CD4-positive, CD25-positive, alpha-beta regulatory T cell (primary cell): Measurements from ENCODE around the gene CSPG4. TPM values are rescaled to one million over a fixed set of nuclear protein-coding genes. Genes with fewer than 3 reads are reported as not detected.
"Not testable (repeated sequence)": the region's sequence is repeated elsewhere in the genome, so short reads cannot be mapped to it uniquely, and the experiment has no call there.

Experiments
- ATAC-seq, 2 donors: fragments of 150-1000 bp; cut with Tn5 transposase; one replicate each; pipeline ENCODE4 v1.10.0; 2021; ENCODE audit warnings: low read depth in 2 of 2, moderate number of reproducible peaks in 2 of 2, moderate library complexity in 1 of 2
- DNase-seq, 3 donors: peaks; one replicate each; pipeline versions ENCODE4 v3.0.0 to v3.0.0-alpha.2; 2012 to 2022; ENCODE audit warnings: mixed read lengths in 1 of 3
- H3K27ac ChIP-seq: one replicate; pipeline ENCODE4 v1.7.0; 2013; ENCODE audit warnings: mild to moderate bottlenecking, low read length; ENCODE audit not compliant: insufficient read depth, poor library complexity, severe bottlenecking
- H3K27me3 ChIP-seq: one replicate; pipeline ENCODE4 v1.7.0; 2013; ENCODE audit warnings: low read length; ENCODE audit not compliant: control insufficient read depth, insufficient read depth
- H3K36me3 ChIP-seq: one replicate; pipeline ENCODE4 v1.7.0; 2013; ENCODE audit warnings: mild to moderate bottlenecking, low read length, moderate library complexity; ENCODE audit not compliant: control insufficient read depth, insufficient read depth
- H3K4me1 ChIP-seq: 2 replicates; pipeline ENCODE4 v1.7.0; 2013; ENCODE audit warnings: mild to moderate bottlenecking, low read length; ENCODE audit not compliant: insufficient read depth, control insufficient read depth, poor library complexity, severe bottlenecking
- H3K4me3 ChIP-seq: one replicate; pipeline ENCODE4 v1.7.0; 2013; ENCODE audit warnings: low read depth, mild to moderate bottlenecking, low read length, moderate library complexity
- H3K9me3 ChIP-seq, 2 experiments: 1 replicate in 1 of 2; 2 replicates in 1 of 2; pipeline ENCODE4 v1.7.0; 2013; ENCODE audit warnings: low read length in 2 of 2, mild to moderate bottlenecking in 1 of 2, moderate library complexity in 1 of 2; ENCODE audit not compliant: control insufficient read depth in 2 of 2
- H3K27ac Mint-ChIP-seq, 3 donors: one replicate each; pipeline ENCODE4 v1.8.0; 2020 to 2022; ENCODE audit warnings: mild to moderate bottlenecking in 3 of 3, mixed read lengths in 3 of 3, moderate library complexity in 2 of 3
- H3K27me3 Mint-ChIP-seq: one replicate; pipeline ENCODE4 v1.8.0; 2022; ENCODE audit warnings: mild to moderate bottlenecking, mixed read lengths
- H3K36me3 Mint-ChIP-seq: one replicate; pipeline ENCODE4 v1.8.0; 2020; ENCODE audit warnings: mixed read lengths
- H3K4me1 Mint-ChIP-seq, 4 donors: one replicate each; pipeline ENCODE4 v1.8.0; 2020 to 2022; ENCODE audit warnings: mixed read lengths in 4 of 4, mild to moderate bottlenecking in 1 of 4
- H3K4me3 Mint-ChIP-seq, 4 donors: one replicate each; pipeline ENCODE4 v1.8.0; 2020 to 2022; ENCODE audit warnings: mild to moderate bottlenecking in 4 of 4, mixed read lengths in 4 of 4, moderate library complexity in 3 of 4
- H3K9me3 Mint-ChIP-seq, 7 donors: one replicate each; pipeline ENCODE4 v1.8.0; 2020 to 2022; ENCODE audit warnings: mixed read lengths in 7 of 7, mild to moderate bottlenecking in 3 of 7, moderate library complexity in 2 of 7
- polyA plus RNA-seq, 4 donors: library from polyadenylated mRNA; unstranded; fragments of 300-500 nt; fragmentation: Illumina TruSeq; gene quantifications; one replicate each; pipeline ENCODE4 v1.2.3, GENCODE V29; 2021
- total RNA-seq: library from RNA; stranded (reverse); gene quantifications from one replicate; pipeline ENCODE4 v1.2.3, GENCODE V29; 2022

CSPG4 gene
- total and polyA plus RNA-seq, 5 donors from 2014 or later, result not detected

DNA sequence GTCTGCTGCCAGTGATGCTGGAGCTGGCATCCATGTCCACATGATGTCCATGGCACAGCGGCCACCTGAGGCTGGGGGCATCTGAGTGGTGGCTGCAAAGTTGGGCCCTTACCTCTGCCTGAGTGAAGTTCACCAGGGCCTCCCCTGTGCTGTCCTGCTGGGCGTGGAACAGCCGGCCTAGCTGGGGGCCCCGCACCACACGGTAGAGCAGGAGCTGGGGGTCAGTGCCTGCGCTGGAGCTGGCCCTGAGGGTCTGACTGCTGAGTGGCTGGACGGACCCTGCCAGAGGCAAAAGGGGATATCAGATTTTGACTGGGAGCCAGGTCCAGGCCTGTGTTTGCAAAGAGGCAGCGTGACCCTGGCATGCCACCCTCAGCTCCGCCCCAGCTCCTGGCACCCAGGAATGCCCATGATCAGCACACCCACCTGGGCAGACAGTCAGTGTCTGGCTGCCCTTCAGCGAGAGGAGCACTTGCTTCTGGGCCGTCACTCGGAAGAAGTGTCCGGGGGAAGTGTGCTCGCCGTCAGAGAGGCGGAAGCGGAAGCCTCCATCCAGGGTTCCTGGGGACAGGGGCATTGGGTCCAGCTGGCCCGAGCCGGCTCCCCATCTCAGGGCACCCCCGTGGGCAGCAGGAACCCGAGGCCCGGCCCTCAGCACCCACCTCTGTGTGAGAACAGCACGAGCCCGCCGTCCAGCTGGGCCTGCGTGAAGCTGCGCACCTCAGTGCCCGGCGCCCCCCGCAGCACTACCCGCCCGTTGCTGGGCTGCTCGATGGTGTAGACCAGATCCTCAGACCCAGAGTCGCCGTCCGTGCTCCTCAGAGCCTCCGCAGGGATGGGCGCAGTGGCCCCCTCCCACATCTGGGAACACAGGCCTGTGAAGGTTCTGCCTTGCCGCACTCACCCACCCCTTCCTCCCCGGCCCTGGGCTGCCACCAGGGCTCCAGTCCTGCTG is 30.2 kb downstream of the CSPG4 start:
- ATAC-seq (no peak), DNase-seq (no peak)
- Mint-ChIP-seq H3K4me3 (no peak overlapping the region), H3K27me3 (peaks cover 11% of the 10 kb centered on the region), H3K4me1 (peaks cover 0 to 7% (median 3%) of the 10 kb centered on the region in 4 donors), H3K27ac (no peak overlapping the region), H3K36me3 (no peaks in the 10 kb centered on the region), H3K9me3 (peaks cover 0 to 1% (median 0%) of the 10 kb centered on the region in 7 donors)
- Histone ChIP-seq H3K4me3 (no peak overlapping the region), H3K9me3 (no peaks in the 10 kb centered on the region), H3K4me1 (peaks cover 4% of the 10 kb centered on the region), H3K27me3 (no peaks in the 10 kb centered on the region), H3K36me3 (no peaks in the 10 kb centered on the region), H3K27ac (no peak overlapping the region)

- no peaks in the 10 kb centered on the region for H3K36me3 ChIP-seq
- H3K4me3 Mint-ChIP-seq, result no peak overlapping the region
- DNase-seq (no peak), ATAC-seq (no peak)
- H3K4me1 Mint-ChIP-seq, result peaks cover 0 to 7% (median 0%) of the 10 kb centered on the region in 4 donors
- H3K9me3 Mint-ChIP-seq, result peaks cover 0 to 1% (median 0%) of the 10 kb centered on the region in 7 donors
- no peak overlapping the region for H3K27ac Mint-ChIP-seq
- peaks cover 11% of the 10 kb centered on the region for H3K27me3 Mint-ChIP-seq
- H3K4me1 ChIP-seq, result peaks cover 4% of the 10 kb centered on the region
- H3K4me3 ChIP-seq, result no peak overlapping the region
- no peaks in the 10 kb centered on the region for H3K9me3 ChIP-seq
- H3K27ac ChIP-seq, result no peak overlapping the region
- H3K27me3 ChIP-seq, result no peaks in the 10 kb centered on the region
- no peaks in the 10 kb centered on the region for H3K36me3 Mint-ChIP-seq
Measured at GRCh38 chr15:75680007-75680789, 32.5 kb downstream of the CSPG4 start.

GRCh38 chr15:75678324-75678690 is 34.3 kb downstream of the CSPG4 start:
- H3K4me1 ChIP-seq, H3K27ac Mint-ChIP-seq, H3K4me1 Mint-ChIP-seq, ATAC-seq, H3K36me3 Mint-ChIP-seq, H3K4me3 Mint-ChIP-seq, H3K4me3 ChIP-seq, H3K27ac ChIP-seq, DNase-seq, H3K9me3 ChIP-seq, H3K27me3 ChIP-seq, H3K9me3 Mint-ChIP-seq, H3K36me3 ChIP-seq: not testable (repeated sequence)
- H3K27me3 Mint-ChIP-seq, result peaks cover 11% of the 10 kb centered on the region

DNA sequence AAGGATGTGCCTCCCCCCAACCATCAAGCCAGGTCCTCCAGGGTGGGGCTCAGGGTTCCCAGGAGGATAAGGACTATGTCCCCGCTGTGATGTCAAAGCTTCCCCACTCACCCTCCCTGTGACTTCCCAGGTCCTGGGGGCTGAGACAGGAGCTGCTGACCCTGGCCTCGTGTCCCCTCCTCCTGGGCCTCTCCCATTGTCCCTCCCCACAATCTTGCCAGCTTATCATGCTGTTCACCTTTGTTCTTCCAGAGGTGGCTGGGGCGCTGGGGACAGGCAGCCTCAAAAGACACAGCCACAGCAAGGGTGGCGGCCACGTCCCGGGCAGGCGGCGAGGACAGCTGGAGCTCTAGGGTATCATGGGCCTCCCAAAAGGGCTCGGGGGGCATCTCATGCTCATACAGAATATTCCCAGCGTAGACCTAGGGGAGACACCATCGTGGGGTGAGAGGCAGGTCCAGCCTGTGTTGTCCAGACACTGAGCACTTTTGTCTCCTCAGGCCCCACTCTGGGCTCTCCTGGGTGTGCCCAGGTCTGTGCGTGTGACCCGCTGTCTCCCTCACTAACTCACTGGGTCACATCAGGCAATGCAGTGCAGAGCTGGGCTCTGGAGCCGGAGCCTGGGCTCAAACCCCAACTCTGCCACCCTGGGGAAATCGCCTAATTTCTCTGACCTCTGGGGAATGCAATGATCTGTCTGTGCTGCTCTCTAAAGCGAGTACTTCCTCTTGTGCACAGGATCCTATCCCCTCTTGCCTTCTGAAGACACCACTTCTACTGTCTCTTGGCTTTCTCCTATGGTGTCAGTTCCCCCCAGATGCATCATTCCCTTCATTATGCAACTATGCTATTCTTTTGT is 35.0 kb downstream of the CSPG4 start:
- ATAC-seq, result no peak
- Histone ChIP-seq H3K27me3 (no peaks in the 10 kb centered on the region), H3K4me1 (no peaks in the 10 kb centered on the region), H3K36me3 (no peaks in the 10 kb centered on the region), H3K4me3 (no peak overlapping the region), H3K27ac (no peak overlapping the region), H3K9me3 (no peaks in the 10 kb centered on the region)
- no peak for DNase-seq
- H3K4me1 Mint-ChIP-seq, result no peaks in the 10 kb centered on the region
- H3K27ac Mint-ChIP-seq, result no peak overlapping the region
- H3K36me3 Mint-ChIP-seq, result no peaks in the 10 kb centered on the region
- H3K27me3 Mint-ChIP-seq, result peaks cover 11% of the 10 kb centered on the region
- no peak overlapping the region for H3K4me3 Mint-ChIP-seq
- H3K9me3 Mint-ChIP-seq, result peaks cover 0 to 1% (median 0%) of the 10 kb centered on the region in 7 donors

DNA sequence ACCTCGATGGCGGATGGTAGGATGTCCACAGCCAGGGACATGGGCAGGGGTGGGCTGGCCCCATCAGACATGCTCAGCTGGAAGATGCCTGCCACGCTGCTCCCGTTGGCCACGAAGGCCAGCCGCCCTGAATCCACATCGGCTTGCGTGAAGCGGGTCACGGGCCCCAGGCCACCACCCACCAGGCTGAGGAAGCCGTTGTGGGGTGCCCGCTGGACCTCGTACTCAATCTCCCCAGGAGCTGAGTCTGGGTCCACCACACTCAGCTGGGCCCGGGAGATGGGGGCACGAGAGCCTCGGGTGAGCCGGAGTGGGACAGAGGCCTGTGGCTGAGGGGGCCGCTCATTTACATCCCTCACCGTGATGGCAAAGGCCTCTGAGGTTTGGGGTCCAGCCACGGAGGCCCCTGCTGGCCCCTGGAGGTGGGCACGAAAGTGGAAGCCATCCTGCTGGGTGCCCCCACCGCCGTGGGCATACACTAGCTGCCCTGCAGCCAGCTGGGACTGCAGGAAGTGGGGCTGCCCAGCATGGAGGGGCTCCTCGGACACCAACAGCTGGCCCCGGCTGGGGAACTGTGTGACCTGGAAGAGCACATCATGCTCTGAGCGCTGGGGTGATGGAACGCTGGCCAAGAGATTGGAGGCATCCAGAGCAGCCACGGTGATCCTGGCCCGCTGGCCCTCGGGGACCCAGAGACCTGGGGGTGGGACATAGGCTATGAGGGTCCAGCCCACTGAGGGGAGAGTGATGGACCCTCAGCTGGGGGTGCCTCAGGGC is 35.8 kb downstream of the CSPG4 start:
- H3K36me3 ChIP-seq, result no peaks in the 10 kb centered on the region
- H3K4me3 Mint-ChIP-seq, result no peak overlapping the region
- H3K4me1 ChIP-seq, result no peaks in the 10 kb centered on the region
- no peak overlapping the region for H3K27ac Mint-ChIP-seq
- H3K27ac ChIP-seq, result no peak overlapping the region
- no peaks in the 10 kb centered on the region for H3K4me1 Mint-ChIP-seq
- no peak overlapping the region for H3K4me3 ChIP-seq
- H3K36me3 Mint-ChIP-seq, result no peaks in the 10 kb centered on the region
- H3K9me3 ChIP-seq, result no peaks in the 10 kb centered on the region
- ATAC-seq (no peak), DNase-seq (no peak)
- peaks cover 11% of the 10 kb centered on the region for H3K27me3 Mint-ChIP-seq
- H3K27me3 ChIP-seq, result no peaks in the 10 kb centered on the region
- H3K9me3 Mint-ChIP-seq, result peaks cover 0 to 1% (median 0%) of the 10 kb centered on the region in 7 donors

GRCh38 chr15:75675579-75676404 is 36.9 kb downstream of the CSPG4 start:
- Histone ChIP-seq H3K4me1 (no peaks in the 10 kb centered on the region), H3K4me3 (no peak overlapping the region), H3K36me3 (no peaks in the 10 kb centered on the region), H3K27me3 (no peaks in the 10 kb centered on the region), H3K27ac (no peak overlapping the region), H3K9me3 (no peaks in the 10 kb centered on the region)
- peaks cover 0 to 1% (median 0%) of the 10 kb centered on the region in 7 donors for H3K9me3 Mint-ChIP-seq
- no peaks in the 10 kb centered on the region for H3K36me3 Mint-ChIP-seq
- DNase-seq (no peak), ATAC-seq (no peak)
- H3K27ac Mint-ChIP-seq, result no peak overlapping the region
- no peaks in the 10 kb centered on the region for H3K4me1 Mint-ChIP-seq
- H3K4me3 Mint-ChIP-seq, result no peak overlapping the region
- peaks cover 11% of the 10 kb centered on the region for H3K27me3 Mint-ChIP-seq
